Muscle of back (tissue), 13 donors: ENCODE measurements around the gene FAM151A. TPM values are rescaled to one million over a fixed set of nuclear protein-coding genes. Genes with fewer than 3 reads are reported as not detected.
A peak's percentile ranks its signal among the peaks of the same experiment; 100 is the strongest.

Source experiments
- DNase-seq, 3 donors: peaks; one replicate each; pipeline versions ENCODE4 v3.0.0 to v3.0.0-alpha.2; 2013
- long read RNA-seq, 9 donors: transcript quantifications; one replicate each; lab custom pipeline, GENCODE V29; 2026
- polyA plus RNA-seq, 10 donors: library from polyadenylated mRNA; unstranded; fragments of 120-200 nt; gene quantifications; one replicate each; pipeline ENCODE4 v1.2.1, GENCODE V29; 2013; ENCODE audit not compliant: insufficient read length in 10 of 10

FAM151A gene
- polyA plus RNA-seq: 1 to 10 TPM in 1 of 10 donors, under 1 TPM in 8, not detected in 1; 0.19 to 1.4 (median 0.36) TPM
- long read RNA-seq, donor 1: 0 reads
- long read RNA-seq, donor 2: 0 reads
- long read RNA-seq, donor 3: 0 reads
- long read RNA-seq, donor 4: 0 reads
- long read RNA-seq, donor 5, partial matches to known transcripts: 5 of 5 reads
- long read RNA-seq, donor 5, other reads (novel, unspliced or antisense): 0 of 5 reads
- long read RNA-seq, donor 6: 0 reads
- long read RNA-seq, donor 7: 0 reads
- long read RNA-seq, donor 8: 0 reads
- long read RNA-seq, donor 9: 0 reads

- DNase-seq: no peak
Measured at GRCh38 chr1:54623216-54624007, at the start of gene FAM151A. TSS of gene FAM151A (minus strand) at chr1:54623525. CDS start at chr1:54623395, 130 bp downstream.

- DNase-seq: peak in 2 of 3 donors; percentile 1 to 29
Measured at GRCh38 chr1:54671985-54672608, 48.8 kb upstream of the FAM151A start.

- DNase-seq: no peak
Measured at GRCh38 chr1:54668567-54668966, 45.2 kb upstream of the FAM151A start.

- DNase-seq: no peak
Measured at GRCh38 chr1:54667797-54668196, 44.5 kb upstream of the FAM151A start.

GRCh38 chr1:54666333-54666732, 43.0 kb upstream of the FAM151A start:
- DNase-seq: no peak

GRCh38 chr1:54665852-54666251, 42.5 kb upstream of the FAM151A start:
- no peak for DNase-seq

- DNase-seq: no peak
Measured at GRCh38 chr1:54664364-54664763, 41.0 kb upstream of the FAM151A start.

- no peak for DNase-seq
Measured at GRCh38 chr1:54663725-54664124, 40.4 kb upstream of the FAM151A start.

GRCh38 chr1:54658164-54658913, 35.0 kb upstream of the FAM151A start:
- DNase-seq: no peak

- DNase-seq: no peak
Measured at GRCh38 chr1:54653036-54653435, 29.7 kb upstream of the FAM151A start.

GRCh38 chr1:54652168-54652567, 28.8 kb upstream of the FAM151A start:
- DNase-seq: no peak

- DNase-seq: no peak
Measured at GRCh38 chr1:54651608-54652007, 28.3 kb upstream of the FAM151A start.

- DNase-seq: no peak
Measured at GRCh38 chr1:54650417-54650816, 27.1 kb upstream of the FAM151A start.

GRCh38 chr1:54649921-54650320, 26.6 kb upstream of the FAM151A start:
- DNase-seq: no peak

GRCh38 chr1:54649130-54649898, 26.0 kb upstream of the FAM151A start:
- DNase-seq: no peak

- peak in 2 of 3 donors; percentile 26 to 27 for DNase-seq
Measured at GRCh38 chr1:54645806-54646676, 22.7 kb upstream of the FAM151A start.

GRCh38 chr1:54643736-54644135, 20.4 kb upstream of the FAM151A start:
- no peak for DNase-seq

- DNase-seq: no peak
Measured at GRCh38 chr1:54640863-54641836, 17.8 kb upstream of the FAM151A start, which contains the start of gene MROH7. TSS of gene MROH7 (plus strand) at chr1:54641786. CDS start at chr1:54652927, 11,141 bp downstream.

GRCh38 chr1:54640361-54640760, 17.0 kb upstream of the FAM151A start:
- DNase-seq: no peak
